ENCODE data around the gene GRK4. TPM values are rescaled to one million over a fixed set of nuclear protein-coding genes. Genes with fewer than 3 reads are reported as not detected.

GRK4 gene
- total RNA-seq, 1 donor from 2014 or later, result 6.7 TPM

DNA sequence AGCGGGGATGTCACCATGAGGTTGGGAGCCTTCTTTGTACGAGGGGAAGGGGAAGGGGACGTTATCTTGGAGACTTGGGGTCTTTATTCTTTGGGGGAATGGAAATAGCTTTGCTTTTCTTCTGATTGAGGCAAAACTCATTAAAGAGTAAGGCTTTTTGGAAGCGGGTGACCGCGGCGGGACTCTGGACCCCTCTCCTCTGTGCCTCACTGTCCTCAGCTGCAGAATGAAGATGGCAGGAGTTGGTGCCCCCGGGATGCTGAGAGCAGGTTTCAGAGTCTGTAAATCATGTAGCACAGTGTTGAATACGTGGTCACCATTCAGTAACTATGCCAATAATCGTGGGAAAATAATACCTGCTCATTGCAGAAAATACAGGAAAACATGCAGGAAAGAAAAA, 78.9 kb downstream of the GRK4 start:
- Histone ChIP-seq H3K9me3 (ENCODE audit: insufficient read depth, low read depth, low read length) (no peaks in the 10 kb centered on the region), H3K4me1 (ENCODE audit: insufficient read depth, low read length) (peaks cover 9% of the 10 kb centered on the region), H3K27me3 (ENCODE audit: insufficient read depth, low read length) (no peaks in the 10 kb centered on the region), H3K79me2 (ENCODE audit: insufficient read depth, low read length) (no peaks in the 10 kb centered on the region), H3K27ac (ENCODE audit: low read depth, low read length) (no peak overlapping the region), H4K20me1 (ENCODE audit: insufficient read depth, low read length) (no peaks in the 10 kb centered on the region), H3K4me3 (ENCODE audit: insufficient read depth, low read depth, low read length) (peak overlapping the region; percentile 43), H3K9ac (ENCODE audit: low read length) (peak overlapping the region; percentile 27), H2AFZ (ENCODE audit: low read depth, low read length) (peak overlapping the region; percentile 85), H3K4me2 (ENCODE audit: low read length) (peak overlapping the region; percentile 78), H3K36me3 (ENCODE audit: insufficient read depth, low read length) (no peaks in the 10 kb centered on the region)
- Mint-ChIP-seq H3K27me3 (ENCODE audit: low read depth, unreplicated experiment) (peaks cover 23% of the 10 kb centered on the region), H3K4me3 (ENCODE audit: unreplicated experiment) (peak overlapping the region; percentile 34), H3K9me3 (ENCODE audit: unreplicated experiment) (no peaks in the 10 kb centered on the region), H3K4me1 (ENCODE audit: low read depth, unreplicated experiment) (no peaks in the 10 kb centered on the region), H3K36me3 (ENCODE audit: low read depth, unreplicated experiment) (peaks cover 2% of the 10 kb centered on the region), H3K27ac (ENCODE audit: unreplicated experiment) (no peak overlapping the region)
- DNase-seq (ENCODE audit: low read depth) (no peak), FAIRE-seq (no peak)
- TF ChIP-seq, protein P1, sequence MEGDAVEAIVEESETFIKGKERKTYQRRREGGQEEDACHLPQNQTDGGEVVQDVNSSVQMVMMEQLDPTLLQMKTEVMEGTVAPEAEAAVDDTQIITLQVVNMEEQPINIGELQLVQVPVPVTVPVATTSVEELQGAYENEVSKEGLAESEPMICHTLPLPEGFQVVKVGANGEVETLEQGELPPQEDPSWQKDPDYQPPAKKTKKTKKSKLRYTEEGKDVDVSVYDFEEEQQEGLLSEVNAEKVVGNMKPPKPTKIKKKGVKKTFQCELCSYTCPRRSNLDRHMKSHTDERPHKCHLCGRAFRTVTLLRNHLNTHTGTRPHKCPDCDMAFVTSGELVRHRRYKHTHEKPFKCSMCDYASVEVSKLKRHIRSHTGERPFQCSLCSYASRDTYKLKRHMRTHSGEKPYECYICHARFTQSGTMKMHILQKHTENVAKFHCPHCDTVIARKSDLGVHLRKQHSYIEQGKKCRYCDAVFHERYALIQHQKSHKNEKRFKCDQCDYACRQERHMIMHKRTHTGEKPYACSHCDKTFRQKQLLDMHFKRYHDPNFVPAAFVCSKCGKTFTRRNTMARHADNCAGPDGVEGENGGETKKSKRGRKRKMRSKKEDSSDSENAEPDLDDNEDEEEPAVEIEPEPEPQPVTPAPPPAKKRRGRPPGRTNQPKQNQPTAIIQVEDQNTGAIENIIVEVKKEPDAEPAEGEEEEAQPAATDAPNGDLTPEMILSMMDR (IDR thresholded peaks at IDR 0.05; ENCODE audit: insufficient read depth, low read depth, low read length), result no peak
- no peak for TF ChIP-seq EZH2 (IDR thresholded peaks at IDR 0.05; ENCODE audit: insufficient read depth, low read length)

GRCh38 chr4:3043282-3044020, 80.1 kb downstream of the GRK4 start:
- H3K4me1 Mint-ChIP-seq (ENCODE audit: low read depth, unreplicated experiment), result no peaks in the 10 kb centered on the region
- H3K4me3 ChIP-seq (ENCODE audit: insufficient read depth, low read depth, low read length), result no peak overlapping the region

More at GRCh38 chr4:3043282-3044020, 80.1 kb downstream of the GRK4 start:
- Histone ChIP-seq H3K79me2 (ENCODE audit: insufficient read depth, low read length) (no peaks in the 10 kb centered on the region), H4K20me1 (ENCODE audit: insufficient read depth, low read length) (no peaks in the 10 kb centered on the region), H3K27me3 (ENCODE audit: insufficient read depth, low read length) (no peaks in the 10 kb centered on the region), H3K4me1 (ENCODE audit: insufficient read depth, low read length) (peaks cover 9% of the 10 kb centered on the region), H3K4me2 (ENCODE audit: low read length) (no peak overlapping the region), H2AFZ (ENCODE audit: low read depth, low read length) (no peak overlapping the region), H3K9ac (ENCODE audit: low read length) (no peak overlapping the region), H3K36me3 (ENCODE audit: insufficient read depth, low read length) (no peaks in the 10 kb centered on the region), H3K9me3 (ENCODE audit: insufficient read depth, low read depth, low read length) (no peaks in the 10 kb centered on the region), H3K27ac (ENCODE audit: low read depth, low read length) (no peak overlapping the region)
- TF ChIP-seq, protein P1 (IDR thresholded peaks at IDR 0.05; ENCODE audit: insufficient read depth, low read depth, low read length), result no peak
- no peak for TF ChIP-seq EZH2 (IDR thresholded peaks at IDR 0.05; ENCODE audit: insufficient read depth, low read length)
- FAIRE-seq (no peak), DNase-seq (ENCODE audit: low read depth) (no peak)
- no peaks in the 10 kb centered on the region for H3K9me3 Mint-ChIP-seq (ENCODE audit: unreplicated experiment)
- peaks cover 21% of the 10 kb centered on the region for H3K27me3 Mint-ChIP-seq (ENCODE audit: low read depth, unreplicated experiment)
- H3K4me3 Mint-ChIP-seq (ENCODE audit: unreplicated experiment), result no peak overlapping the region
- peak overlapping the region; percentile 14 for H3K27ac Mint-ChIP-seq (ENCODE audit: unreplicated experiment)
- H3K36me3 Mint-ChIP-seq (ENCODE audit: low read depth, unreplicated experiment), result peaks cover 2% of the 10 kb centered on the region
